Naive thymus-derived CD8-positive, alpha-beta T cell (primary cell): ENCODE measurements around the gene MTREX. TPM values are rescaled to one million over a fixed set of nuclear protein-coding genes. Genes with fewer than 3 reads are reported as not detected.

ENCODE experiments used
- ATAC-seq, 2 donors: fragments of 150-1000 bp; cut with Tn5 transposase in 1 of 2; sonication (Bioruptor Pico), chemical (Tn5 transposase) in 1 of 2; 1 replicate in 1 of 2; 2 replicates in 1 of 2; pipeline ENCODE4 v1.10.0; 2021; ENCODE audit warnings: mild to moderate bottlenecking in 2 of 2, moderate library complexity in 2 of 2
- POLR2A ChIA-PET: fragments of 350-600 bp; sonication (Branson Sonifier 250); formaldehyde crosslinking; loops from one replicate; lab custom pipeline; 2021; ENCODE audit warnings: antibody characterized with exemption; lab: Charles Lee
- DNase-seq, 10 donors: peaks; one replicate each; pipeline versions ENCODE4 v3.0.0 to v3.0.0-alpha.2; 2020 to 2022
- H3K27ac Mint-ChIP-seq, 10 donors: one replicate each; pipeline ENCODE4 v1.8.0; 2020 to 2022; ENCODE audit warnings: mild to moderate bottlenecking in 10 of 10, mixed read lengths in 10 of 10, moderate library complexity in 4 of 10, inconsistent platforms in 1 of 10
- H3K27me3 Mint-ChIP-seq, 5 donors: one replicate each; pipeline ENCODE4 v1.8.0; 2021 to 2022; ENCODE audit warnings: mixed read lengths in 5 of 5
- H3K36me3 Mint-ChIP-seq, 3 donors: one replicate each; pipeline ENCODE4 v1.8.0; 2020 to 2022; ENCODE audit warnings: mixed read lengths in 3 of 3, mild to moderate bottlenecking in 2 of 3, inconsistent platforms in 1 of 3
- H3K4me1 Mint-ChIP-seq, 4 donors: one replicate each; pipeline ENCODE4 v1.8.0; 2021 to 2022; ENCODE audit warnings: mixed read lengths in 4 of 4
- H3K4me3 Mint-ChIP-seq, 10 donors: one replicate each; pipeline ENCODE4 v1.8.0; 2020 to 2022; ENCODE audit warnings: mild to moderate bottlenecking in 10 of 10, mixed read lengths in 10 of 10, moderate library complexity in 6 of 10, inconsistent platforms in 1 of 10
- H3K9me3 Mint-ChIP-seq, 9 donors: one replicate each; pipeline ENCODE4 v1.8.0; 2020 to 2022; ENCODE audit warnings: mixed read lengths in 9 of 9, mild to moderate bottlenecking in 3 of 9, inconsistent platforms in 1 of 9, moderate library complexity in 1 of 9
- polyA plus RNA-seq, 3 donors: library from polyadenylated mRNA; unstranded; fragments of 300-500 nt; fragmentation: Illumina TruSeq; gene quantifications; one replicate each; pipeline ENCODE4 v1.2.3, GENCODE V29; 2021
- total RNA-seq, 8 experiments: library from RNA in 2 of 8; stranded (reverse) in 2 of 8; gene quantifications; one replicate each; pipeline ENCODE4 v1.2.3 and lab custom pipeline; 2021 to 2026

Gene MTREX
- total and polyA plus RNA-seq, 5 experiments from 2014 or later: 24.3 to 79.9 (median 35.8) TPM

DNA sequence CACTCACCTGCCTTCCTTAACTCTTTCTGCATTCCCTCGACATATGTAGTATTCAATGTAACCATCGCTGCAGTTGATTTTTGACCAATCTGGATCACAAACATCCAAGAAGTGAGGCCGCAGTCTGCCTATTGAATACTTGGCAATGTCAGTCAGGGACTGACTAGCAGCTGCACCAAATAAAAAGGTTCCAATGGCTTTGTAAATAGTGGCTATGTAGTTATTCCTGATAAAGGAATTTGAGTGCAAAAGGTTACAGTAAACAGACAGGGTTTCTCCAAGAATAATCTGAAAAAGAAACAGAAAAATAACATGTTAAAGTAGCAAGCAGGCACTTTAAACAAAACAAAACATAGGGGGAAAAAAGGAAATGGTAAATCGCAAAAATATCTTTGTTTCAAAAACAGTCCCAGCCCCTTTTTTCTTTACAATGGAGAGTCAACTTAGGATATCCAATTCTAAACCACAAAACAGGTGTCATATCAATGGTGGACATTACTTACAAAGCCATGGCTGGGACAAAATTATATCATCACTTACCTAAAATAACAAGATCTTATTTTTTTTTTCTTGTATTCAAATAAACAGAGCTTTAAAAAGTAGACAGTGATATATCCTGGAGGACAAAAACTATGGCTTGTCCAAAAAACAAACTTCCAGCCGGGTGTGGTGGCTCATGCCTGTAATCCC lies 160.2 kb downstream of the MTREX start:
- no peak for ATAC-seq
- H3K4me3 Mint-ChIP-seq: no peak overlapping the region
- H3K4me1 Mint-ChIP-seq: peaks cover 0 to 15% (median 8%) of the 10 kb centered on the region in 4 donors
- H3K9me3 Mint-ChIP-seq: no peaks in the 10 kb centered on the region
- H3K27ac Mint-ChIP-seq: no peak overlapping the region
- DNase-seq: no peak
- POLR2A ChIA-PET: interaction anchor here (0.6 kb wide), 1 partner anchor 714 kb away, joined by 3 read pairs; no protein-coding TSS in a partner anchor
- H3K27me3 Mint-ChIP-seq: no peaks in the 10 kb centered on the region
- peaks cover 8 to 41% (median 30%) of the 10 kb centered on the region in 3 donors for H3K36me3 Mint-ChIP-seq

DNA sequence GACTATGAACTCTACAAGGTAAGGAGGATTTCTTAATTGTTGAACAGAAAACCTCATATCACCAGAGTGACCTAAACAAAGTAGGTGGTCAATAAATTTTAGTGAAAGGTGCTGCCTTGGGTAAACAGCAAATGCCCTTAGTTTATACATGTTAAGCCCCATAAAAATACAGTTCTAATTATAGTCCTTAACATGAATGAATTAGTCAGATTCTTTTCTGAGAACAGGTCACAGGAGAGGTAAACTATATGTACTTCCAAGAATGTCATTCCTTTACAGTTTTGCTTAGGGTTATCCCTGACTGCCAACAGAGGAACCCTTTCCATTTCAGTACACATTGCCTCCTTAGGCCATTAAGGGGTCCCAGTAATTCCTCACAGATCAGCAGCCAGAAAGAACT lies 162.1 kb downstream of the MTREX start:
- Mint-ChIP-seq H3K27ac (peak overlapping the region in 1 of 10 donors; percentile 51), H3K36me3 (peaks cover 8 to 34% (median 23%) of the 10 kb centered on the region in 3 donors), H3K4me1 (peaks cover 0 to 15% (median 8%) of the 10 kb centered on the region in 4 donors), H3K27me3 (no peaks in the 10 kb centered on the region), H3K9me3 (no peaks in the 10 kb centered on the region), H3K4me3 (no peak overlapping the region)
- DNase-seq: no peak
- POLR2A ChIA-PET: no interaction called here
- no peak for ATAC-seq

DNA sequence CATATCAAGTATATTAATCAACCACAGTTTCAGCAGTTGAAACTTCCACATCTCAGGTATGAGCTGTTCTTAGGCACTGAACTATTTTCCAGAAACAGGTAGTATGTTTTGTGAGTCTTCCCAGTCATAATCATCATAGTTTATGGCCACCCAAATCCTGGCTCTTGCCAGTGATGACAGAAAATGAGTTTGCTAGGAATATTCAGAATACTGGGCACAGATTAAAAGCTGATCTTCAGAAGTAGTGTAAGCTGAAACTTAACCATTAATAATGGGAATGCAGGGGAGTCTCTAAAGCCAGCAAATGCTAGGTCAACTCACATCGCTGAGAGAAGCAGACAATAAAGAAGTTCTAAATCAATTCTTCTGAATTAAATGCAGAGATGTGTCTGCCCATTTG lies 162.5 kb downstream of the MTREX start:
- DNase-seq (no peak), ATAC-seq (no peak)
- Mint-ChIP-seq H3K36me3 (peaks cover 8 to 30% (median 21%) of the 10 kb centered on the region in 3 donors), H3K27me3 (no peaks in the 10 kb centered on the region), H3K9me3 (no peaks in the 10 kb centered on the region), H3K4me3 (no peak overlapping the region), H3K4me1 (peaks cover 0 to 15% (median 8%) of the 10 kb centered on the region in 4 donors), H3K27ac (no peak overlapping the region)
- POLR2A ChIA-PET: no interaction called here

DNA sequence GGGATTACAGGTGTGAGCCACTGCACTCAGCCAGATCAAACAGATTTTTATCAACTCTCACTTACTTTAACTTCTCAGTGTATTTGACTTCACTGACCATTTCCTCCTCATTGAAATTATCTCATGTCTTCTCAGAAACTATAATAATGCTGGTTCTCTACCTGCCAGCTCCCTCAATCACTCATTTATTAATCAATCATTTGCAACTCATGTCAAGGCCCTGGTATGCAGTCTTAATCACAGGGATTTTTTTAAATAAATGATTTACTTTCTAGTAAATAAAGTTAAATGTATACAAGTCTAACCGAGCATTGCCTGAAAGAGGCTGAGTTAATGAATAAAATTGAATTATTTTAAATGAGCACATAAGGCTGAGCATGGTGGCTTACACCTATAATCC lies 163.7 kb downstream of the MTREX start:
- peak overlapping the region in 1 of 10 donors; percentile 90 for H3K27ac Mint-ChIP-seq
- H3K4me3 Mint-ChIP-seq: no peak overlapping the region
- no peaks in the 10 kb centered on the region for H3K27me3 Mint-ChIP-seq
- peaks cover 0 to 13% (median 7%) of the 10 kb centered on the region in 4 donors for H3K4me1 Mint-ChIP-seq
- no peaks in the 10 kb centered on the region for H3K9me3 Mint-ChIP-seq
- H3K36me3 Mint-ChIP-seq: peaks cover 0 to 21% (median 12%) of the 10 kb centered on the region in 3 donors
- ATAC-seq (no peak), DNase-seq (no peak)
- POLR2A ChIA-PET: no interaction called here

DNA sequence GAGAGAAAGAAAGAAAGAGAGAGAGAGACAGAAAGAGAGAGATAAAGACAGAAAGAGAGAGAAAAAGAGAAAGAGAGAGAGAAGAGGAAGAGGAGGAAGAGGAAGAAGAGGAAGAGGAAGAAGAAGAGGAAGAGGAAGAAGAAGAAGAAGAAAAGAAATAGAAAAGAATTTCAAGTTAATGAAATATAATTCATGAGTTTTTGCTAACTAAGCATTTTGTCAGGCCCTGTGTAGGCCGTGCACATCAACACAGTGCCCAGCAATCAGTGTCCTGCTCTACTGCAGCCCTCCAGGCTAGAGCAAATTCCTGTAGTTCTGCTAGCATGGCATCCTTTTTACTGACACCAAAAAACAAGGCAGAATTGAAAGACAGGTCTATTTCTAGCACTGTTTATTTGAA lies 164.9 kb downstream of the MTREX start:
- H3K4me1 Mint-ChIP-seq: peaks cover 0 to 10% (median 7%) of the 10 kb centered on the region in 4 donors
- H3K9me3 Mint-ChIP-seq: no peaks in the 10 kb centered on the region
- ATAC-seq: no peak
- no peak for DNase-seq
- peaks cover 0 to 15% (median 9%) of the 10 kb centered on the region in 3 donors for H3K36me3 Mint-ChIP-seq
- no peak overlapping the region for H3K4me3 Mint-ChIP-seq
- no peaks in the 10 kb centered on the region for H3K27me3 Mint-ChIP-seq
- peak overlapping the region in 2 of 10 donors; percentile 84 to 90 for H3K27ac Mint-ChIP-seq
- POLR2A ChIA-PET: no interaction called here

Other genes with a start within 250 kb of the MTREX start
- gene GZMA, start 205.3 kb upstream of the MTREX start, total RNA-seq: 1 to 10 TPM; 5.4 to 7.3 TPM
- 100 to 1,000 TPM in 1 of 3 donors, 10 to 100 TPM in 2; 12.6 to 713 (median 35.7) TPM for gene GZMA, start 205.3 kb upstream of the MTREX start, polyA plus RNA-seq
- not detected for gene GPX8, start 147.8 kb upstream of the MTREX start, total RNA-seq
- not detected for gene GPX8, start 147.8 kb upstream of the MTREX start, polyA plus RNA-seq
- not detected for gene CDC20B, start 134.8 kb upstream of the MTREX start, total RNA-seq
- not detected for gene CDC20B, start 134.8 kb upstream of the MTREX start, polyA plus RNA-seq
- not detected for gene MCIDAS, start 80.7 kb upstream of the MTREX start, total RNA-seq
- not detected for gene MCIDAS, start 80.7 kb upstream of the MTREX start, polyA plus RNA-seq
- not detected for gene CCNO, start 74.4 kb upstream of the MTREX start, total RNA-seq
- gene CCNO, start 74.4 kb upstream of the MTREX start, polyA plus RNA-seq: not detected
- gene DHX29, start 295 bp upstream of the MTREX start, total RNA-seq: 10 to 100 TPM; 19.9 to 23.9 TPM
- 10 to 100 TPM; 14.3 to 16.0 (median 15.4) TPM for gene DHX29, start 295 bp upstream of the MTREX start, polyA plus RNA-seq
- 1 to 10 TPM; 7.0 to 7.9 TPM for gene PLPP1, start 227.0 kb downstream of the MTREX start, total RNA-seq
- 10 to 100 TPM; 11.7 to 23.3 (median 15.7) TPM for gene PLPP1, start 227.0 kb downstream of the MTREX start, polyA plus RNA-seq